Body of pancreas (tissue), 4 donors: ENCODE results near the gene AQP6. TPM values are rescaled to one million over a fixed set of nuclear protein-coding genes. Genes with fewer than 3 reads are reported as not detected.

ENCODE experiments used
- ATAC-seq: fragments of 150-250 bp; one replicate; pipeline ENCODE4 v1.9.1; 2016
- DNase-seq, 4 donors: peaks; one replicate each; pipeline ENCODE4 v3.0.0-alpha.2; 2019
- H3K27ac ChIP-seq, 4 donors: fragments of 200-600 bp; sonication (generic); 1 replicate in 3 of 4; 2 replicates in 1 of 4; pipeline versions ENCODE4 v1.5.1 to v1.6.1; 2016 to 2019; ENCODE audit warnings: mild to moderate bottlenecking in 1 of 4, mixed read lengths in 1 of 4, moderate library complexity in 1 of 4
- H3K27me3 ChIP-seq, 2 donors: fragments of 200-600 bp; sonication (generic); one replicate each; pipeline ENCODE4 v1.6.0; 2016; ENCODE audit warnings: mild to moderate bottlenecking in 1 of 2
- H3K36me3 ChIP-seq, 2 donors: fragments of 200-600 bp; sonication (generic); replicated peaks in 1 of 2; 2 replicates each; pipeline ENCODE4 v1.5.1; 2016; ENCODE audit warnings: low read depth in 2 of 2; ENCODE audit not compliant: insufficient read depth in 1 of 2
- H3K4me1 ChIP-seq: fragments of 200-600 bp; sonication (generic); one replicate; pipeline ENCODE4 v1.6.0; 2016
- H3K4me3 ChIP-seq, 2 donors: fragments of 200-600 bp; sonication (generic); 1 replicate in 1 of 2; 2 replicates in 1 of 2; pipeline ENCODE4 v1.5.1; 2016 to 2019
- H3K9me3 ChIP-seq, 3 donors: fragments of 200-600 bp; sonication (generic); 1 replicate in 2 of 3; 2 replicates in 1 of 3; pipeline ENCODE4 v1.5.1; 2016
- POLR2A ChIP-seq, 3 donors: fragments of 450-650 bp; IDR thresholded peaks; one replicate each; pipeline ENCODE4 v1.6.1; 2016; ENCODE audit warnings: antibody characterized with exemption in 3 of 3, mild to moderate bottlenecking in 2 of 3
- WGBS, 2 donors: methylation state at CpG; one replicate each; pipeline ENCODE4 v1.1.5; 2017; 5-methylcytosine and 5-hydroxymethylcytosine counted together
- intact Hi-C: fragments of 100-400 bp; cut with DNase I; formaldehyde crosslinking; loops from one replicate; pipeline ENCODE4 v1.15.1; 2023
- total RNA-seq, 2 donors: library from RNA; depleted of rRNA; stranded (reverse); fragments of >200 nt; gene quantifications; one replicate each; pipeline ENCODE4 v1.1.0, GENCODE V29; 2016
- TF ChIP-seq, protein P1 (sequence below), 7 experiments: fragments of 450-650 bp in 4 of 7; fragments of 200-600 bp in 3 of 7; sonication (generic) in 3 of 7; IDR thresholded peaks; one replicate each; pipeline ENCODE4 v1.5.1; 2016 to 2019; ENCODE audit warnings: antibody characterized with exemption in 7 of 7

AQP6 gene
- total RNA-seq, 2 donors from 2014 or later: not detected

DNA sequence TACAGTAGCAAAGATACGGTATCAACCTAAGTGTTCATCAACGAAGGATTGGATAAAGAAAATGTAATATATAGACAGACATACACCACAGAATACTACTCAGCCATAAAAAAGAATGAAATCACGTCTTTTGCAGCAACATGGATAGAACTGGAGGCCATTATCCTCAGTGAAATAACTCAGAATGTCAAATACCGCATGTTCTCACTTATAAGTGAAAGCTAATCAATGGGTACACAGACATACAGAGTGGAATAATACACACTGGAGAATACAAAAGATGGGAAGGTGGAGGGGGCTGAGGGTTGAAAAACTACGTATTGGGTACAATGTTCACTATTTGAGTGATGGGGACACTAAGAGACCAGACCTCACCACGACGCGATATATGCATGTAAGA lies 51.5 kb downstream of the AQP6 start:
- no peaks in the 10 kb centered on the region for H3K9me3 ChIP-seq
- H3K27ac ChIP-seq: no peak overlapping the region
- intact Hi-C loops: no loop called here
- no peaks in the 10 kb centered on the region for H3K27me3 ChIP-seq
- TF ChIP-seq, protein P1, sequence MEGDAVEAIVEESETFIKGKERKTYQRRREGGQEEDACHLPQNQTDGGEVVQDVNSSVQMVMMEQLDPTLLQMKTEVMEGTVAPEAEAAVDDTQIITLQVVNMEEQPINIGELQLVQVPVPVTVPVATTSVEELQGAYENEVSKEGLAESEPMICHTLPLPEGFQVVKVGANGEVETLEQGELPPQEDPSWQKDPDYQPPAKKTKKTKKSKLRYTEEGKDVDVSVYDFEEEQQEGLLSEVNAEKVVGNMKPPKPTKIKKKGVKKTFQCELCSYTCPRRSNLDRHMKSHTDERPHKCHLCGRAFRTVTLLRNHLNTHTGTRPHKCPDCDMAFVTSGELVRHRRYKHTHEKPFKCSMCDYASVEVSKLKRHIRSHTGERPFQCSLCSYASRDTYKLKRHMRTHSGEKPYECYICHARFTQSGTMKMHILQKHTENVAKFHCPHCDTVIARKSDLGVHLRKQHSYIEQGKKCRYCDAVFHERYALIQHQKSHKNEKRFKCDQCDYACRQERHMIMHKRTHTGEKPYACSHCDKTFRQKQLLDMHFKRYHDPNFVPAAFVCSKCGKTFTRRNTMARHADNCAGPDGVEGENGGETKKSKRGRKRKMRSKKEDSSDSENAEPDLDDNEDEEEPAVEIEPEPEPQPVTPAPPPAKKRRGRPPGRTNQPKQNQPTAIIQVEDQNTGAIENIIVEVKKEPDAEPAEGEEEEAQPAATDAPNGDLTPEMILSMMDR (IDR thresholded peaks at IDR 0.05): no peak
- no peak for TF ChIP-seq POLR2A (IDR thresholded peaks at IDR 0.05)
- DNase-seq: no peak
- H3K36me3 ChIP-seq: no peaks in the 10 kb centered on the region
- no peak overlapping the region for H3K4me3 ChIP-seq
- ATAC-seq: no peak
- 59 to 69% methylated on average over 8 of the region's 8 CpGs for WGBS, 2 donors
- H3K4me1 ChIP-seq: peaks cover 5% of the 10 kb centered on the region

DNA sequence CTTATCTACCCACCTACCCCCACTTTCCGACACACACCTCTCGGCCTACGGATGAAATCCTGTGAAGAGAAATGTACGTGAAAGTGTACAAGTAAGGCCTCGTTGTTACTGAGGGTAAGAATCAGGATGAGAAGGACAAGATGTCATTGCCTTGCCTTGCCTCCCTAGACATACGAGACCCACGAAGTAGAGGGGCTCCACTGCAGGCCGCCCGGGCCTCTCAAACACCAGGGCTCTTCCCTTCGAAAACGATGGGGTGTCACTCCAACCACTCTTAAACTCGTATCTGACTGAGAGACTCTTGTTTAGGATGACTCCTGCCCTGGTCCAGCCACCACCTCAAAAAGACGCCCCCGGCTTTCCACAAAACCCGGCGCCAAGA lies 52.0 kb downstream of the AQP6 start:
- peak; percentile 2 for ATAC-seq
- no peak for DNase-seq
- Histone ChIP-seq H3K4me3 (peak overlapping the region; percentile 55 to 75), H3K9me3 (no peaks in the 10 kb centered on the region), H3K4me1 (peaks cover 5% of the 10 kb centered on the region), H3K27me3 (no peaks in the 10 kb centered on the region), H3K36me3 (no peaks in the 10 kb centered on the region), H3K27ac (peak overlapping the region in 2 of 4 donors; percentile 23)
- intact Hi-C loops: no loop called here
- no peak for TF ChIP-seq POLR2A (IDR thresholded peaks at IDR 0.05)
- TF ChIP-seq, protein P1 (IDR thresholded peaks at IDR 0.05): no peak
- WGBS, 2 donors: 1 to 2% methylated on average over 15 to 16 of the region's 16 CpGs

DNA sequence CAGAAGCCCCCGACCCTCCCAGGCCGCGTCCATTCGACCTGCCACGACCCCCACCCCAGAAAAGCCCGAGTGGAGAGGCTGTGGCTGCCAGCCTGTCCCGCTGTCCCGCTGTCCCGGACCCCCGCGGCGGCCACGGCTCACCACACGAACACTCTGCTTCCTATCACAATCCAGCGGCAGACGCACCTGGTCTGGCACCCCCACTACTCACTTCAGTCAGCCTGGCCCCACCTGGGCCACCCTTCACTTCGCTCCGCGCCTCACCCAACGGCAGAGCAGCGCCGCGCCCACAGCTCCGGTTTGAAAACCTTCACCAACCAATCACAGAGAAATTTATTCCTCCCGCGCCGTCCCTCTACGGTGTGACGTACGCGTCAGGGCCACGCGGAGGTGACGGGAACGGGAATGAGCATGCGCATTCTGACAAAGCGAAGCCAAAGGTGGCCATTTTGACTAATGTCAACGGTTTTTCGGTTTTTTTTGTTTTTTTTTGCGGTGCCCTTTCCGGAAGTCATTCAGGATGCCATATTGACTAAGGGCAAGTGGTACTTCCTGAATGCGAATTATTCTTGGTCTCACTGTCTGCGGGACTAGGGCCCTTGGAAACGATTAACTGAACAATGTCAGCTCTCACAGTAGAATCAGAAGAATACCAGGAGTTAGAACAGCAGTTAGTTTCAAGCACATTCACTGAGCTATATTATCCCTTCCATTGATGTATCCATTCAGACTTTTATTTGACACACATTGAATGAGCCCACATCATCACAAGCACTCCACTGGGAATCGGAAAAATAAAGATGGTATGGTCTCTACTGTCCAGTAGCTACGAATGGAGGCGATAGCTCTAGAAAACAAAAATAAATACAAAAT lies 52.7 kb downstream of the AQP6 start, which contains the start of gene RACGAP1:
Gene RACGAP1 (minus strand): TSS at position 308 of the 873 bp plus-strand sequence. CDS start 8,779 bp downstream, outside the sequence.
- intact Hi-C loops: no loop called here
- no peaks in the 10 kb centered on the region for H3K27me3 ChIP-seq
- ATAC-seq: peak; percentile 100
- no peaks in the 10 kb centered on the region for H3K36me3 ChIP-seq
- H3K4me1 ChIP-seq: peaks cover 5% of the 10 kb centered on the region
- no peaks in the 10 kb centered on the region for H3K9me3 ChIP-seq
- TF ChIP-seq, protein P1 (IDR thresholded peaks at IDR 0.05): no peak
- TF ChIP-seq POLR2A (IDR thresholded peaks at IDR 0.05): peak in 1 of 3 donors; percentile 22
- 3 to 4% methylated on average over 40 to 47 of the region's 47 CpGs for WGBS, 2 donors
- peak within 1 kb of the TSS in 3 of 4 donors; percentile 23 to 27 (median 23) for H3K27ac ChIP-seq
- peak within 1 kb of the TSS; percentile 55 to 75 for H3K4me3 ChIP-seq
- peak; percentile 96 to 98 (median 97) for DNase-seq

DNA sequence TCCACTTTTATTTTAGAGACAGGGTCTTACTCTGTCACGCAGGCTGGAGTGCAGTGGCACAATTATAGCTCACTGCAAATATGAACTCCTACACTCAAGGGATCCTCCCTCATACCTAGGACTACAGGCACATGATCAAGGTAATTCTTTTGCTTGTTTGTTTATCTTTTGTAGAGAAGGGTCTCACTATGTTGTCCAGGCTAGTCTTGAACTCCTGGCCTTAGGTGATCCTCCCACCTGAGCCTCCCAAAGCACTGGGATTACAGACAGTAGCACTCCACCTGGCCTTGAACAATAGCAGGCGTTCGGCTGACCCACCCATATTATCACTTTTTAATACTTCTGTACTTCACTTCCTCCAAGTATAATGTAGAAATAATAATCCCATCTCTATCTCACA lies 53.9 kb downstream of the AQP6 start:
- no peak overlapping the region for H3K27ac ChIP-seq
- H3K36me3 ChIP-seq: no peaks in the 10 kb centered on the region
- ATAC-seq (no peak), DNase-seq (no peak)
- no peak for TF ChIP-seq POLR2A (IDR thresholded peaks at IDR 0.05)
- TF ChIP-seq, protein P1 (IDR thresholded peaks at IDR 0.05): no peak
- no peak overlapping the region for H3K4me3 ChIP-seq
- H3K9me3 ChIP-seq: no peaks in the 10 kb centered on the region
- WGBS, 2 donors: 77 to 86% methylated on average over 3 of the region's 3 CpGs
- H3K27me3 ChIP-seq: no peaks in the 10 kb centered on the region
- peaks cover 5% of the 10 kb centered on the region for H3K4me1 ChIP-seq
- intact Hi-C loops: no loop called here

Other genes starting within 250 kb of the AQP6 start
- 100 to 1,000 TPM; 234 to 256 TPM for gene TMBIM6, start 231.4 kb upstream of the AQP6 start, total RNA-seq
- 10 to 100 TPM; 10.1 to 13.2 TPM for gene NCKAP5L, start 144.5 kb upstream of the AQP6 start, total RNA-seq
- 1 to 10 TPM; 1.3 to 3.6 TPM for gene BCDIN3D, start 129.8 kb upstream of the AQP6 start, total RNA-seq
- gene FAIM2, start 69.0 kb upstream of the AQP6 start, total RNA-seq: 1 to 10 TPM; 1.0 to 4.9 TPM
- not detected for gene AQP2, start 22.2 kb upstream of the AQP6 start, total RNA-seq
- 1 to 10 TPM; 1.3 to 2.1 TPM for gene AQP5, start 11.1 kb upstream of the AQP6 start, total RNA-seq
- 1 to 10 TPM; 3.9 to 4.6 TPM for gene RACGAP1, start 52.5 kb downstream of the AQP6 start, total RNA-seq
- gene ASIC1, start 84.6 kb downstream of the AQP6 start, total RNA-seq: under 1 TPM; 0.52 to 0.99 TPM
- gene SMARCD1, start 112.4 kb downstream of the AQP6 start, total RNA-seq: 10 to 100 TPM; 34.2 to 52.7 TPM
- 100 to 1,000 TPM in 1 of 2 donors, 1 to 10 TPM in 1; 7.0 to 232 TPM for gene GPD1, start 131.1 kb downstream of the AQP6 start, total RNA-seq
- gene COX14, start 139.3 kb downstream of the AQP6 start, total RNA-seq: 10 to 100 TPM; 14.5 to 47.8 TPM
- gene CERS5, start 194.4 kb downstream of the AQP6 start, total RNA-seq: 10 to 100 TPM; 17.8 to 20.2 TPM